Duodenal mucosa (tissue), 2 donors: ENCODE data around the gene C21orf58.

ENCODE experiments used
- H3K27ac ChIP-seq: one replicate; pipeline ENCODE4 v1.7.0; 2013; ENCODE audit warnings: low read depth, low read length
- H3K27me3 ChIP-seq, 2 donors: one replicate each; pipeline ENCODE4 v1.7.0; 2013; ENCODE audit warnings: low read length in 2 of 2, control low read depth in 1 of 2; ENCODE audit not compliant: insufficient read depth in 2 of 2, control insufficient read depth in 1 of 2
- H3K36me3 ChIP-seq, 2 donors: one replicate each; pipeline ENCODE4 v1.7.0; 2013; ENCODE audit warnings: low read length in 2 of 2, control low read depth in 1 of 2; ENCODE audit not compliant: insufficient read depth in 2 of 2, control insufficient read depth in 1 of 2
- H3K4me1 ChIP-seq, 2 donors: one replicate each; pipeline ENCODE4 v1.7.0; 2013; ENCODE audit warnings: low read length in 2 of 2, control low read depth in 1 of 2; ENCODE audit not compliant: insufficient read depth in 2 of 2, control insufficient read depth in 1 of 2
- H3K4me3 ChIP-seq, 2 donors: one replicate each; pipeline ENCODE4 v1.7.0; 2013; ENCODE audit warnings: low read length in 2 of 2, low read depth in 1 of 2
- H3K9ac ChIP-seq, 2 donors: one replicate each; pipeline ENCODE4 v1.7.0; 2013; ENCODE audit warnings: low read length in 2 of 2, low read depth in 1 of 2
- H3K9me3 ChIP-seq, 2 donors: one replicate each; pipeline ENCODE4 v1.7.0; 2013; ENCODE audit warnings: low read length in 2 of 2, control low read depth in 1 of 2; ENCODE audit not compliant: control insufficient read depth in 1 of 2

C21orf58 gene

GRCh38 chr21:46297338-46298271 is 26.1 kb downstream of the C21orf58 start:
- Histone ChIP-seq H3K4me1 (peaks cover 0 to 4% of the 10 kb centered on the region in 2 donors), H3K36me3 (peaks cover 0 to 11% of the 10 kb centered on the region in 2 donors), H3K27ac (no peak overlapping the region)

GRCh38 chr21:46295996-46296752 is 27.5 kb downstream of the C21orf58 start:
- H3K36me3 ChIP-seq, result peaks cover 0 to 16% of the 10 kb centered on the region in 2 donors
- H3K4me3 ChIP-seq, result peak overlapping the region in 1 of 2 donors; percentile 29
- H3K4me1 ChIP-seq, result peaks cover 0 to 4% of the 10 kb centered on the region in 2 donors
- no peaks in the 10 kb centered on the region for H3K27me3 ChIP-seq
- H3K27ac ChIP-seq, result peak overlapping the region; percentile 32
- H3K9me3 ChIP-seq, result no peaks in the 10 kb centered on the region
- H3K9ac ChIP-seq, result no peak overlapping the region

More at GRCh38 chr21:46297338-46298271, 26.1 kb downstream of the C21orf58 start:
- Histone ChIP-seq H3K9me3 (no peaks in the 10 kb centered on the region), H3K4me3 (peak overlapping the region; percentile 54 to 62), H3K9ac (peak overlapping the region in 1 of 2 donors; percentile 42), H3K27me3 (no peaks in the 10 kb centered on the region)

GRCh38 chr21:46295177-46295770 is 28.4 kb downstream of the C21orf58 start:
- Histone ChIP-seq H3K9me3 (no peaks in the 10 kb centered on the region), H3K4me1 (peaks cover 0 to 4% of the 10 kb centered on the region in 2 donors), H3K36me3 (peaks cover 0 to 14% of the 10 kb centered on the region in 2 donors), H3K27ac (no peak overlapping the region), H3K27me3 (no peaks in the 10 kb centered on the region), H3K9ac (no peak overlapping the region), H3K4me3 (no peak overlapping the region)

GRCh38 chr21:46294647-46295176 is 29.0 kb downstream of the C21orf58 start:
- H3K27me3 ChIP-seq, result no peaks in the 10 kb centered on the region
- no peaks in the 10 kb centered on the region for H3K9me3 ChIP-seq
- H3K4me1 ChIP-seq, result peaks cover 0 to 4% of the 10 kb centered on the region in 2 donors
- H3K36me3 ChIP-seq, result peaks cover 0 to 14% of the 10 kb centered on the region in 2 donors
- no peak overlapping the region for H3K4me3 ChIP-seq
- H3K27ac ChIP-seq, result no peak overlapping the region
- no peak overlapping the region for H3K9ac ChIP-seq

- H3K27me3 ChIP-seq, result no peaks in the 10 kb centered on the region
- peaks cover 0 to 11% of the 10 kb centered on the region in 2 donors for H3K36me3 ChIP-seq
- H3K4me1 ChIP-seq, result peaks cover 0 to 7% of the 10 kb centered on the region in 2 donors
- H3K4me3 ChIP-seq, result no peak overlapping the region
- H3K9me3 ChIP-seq, result no peaks in the 10 kb centered on the region
- no peak overlapping the region for H3K27ac ChIP-seq
- no peak overlapping the region for H3K9ac ChIP-seq
These were observed 32.1 kb downstream of the C21orf58 start for GRCh38 chr21:46291561-46291960.

- H3K9ac ChIP-seq, result no peak overlapping the region
- H3K4me3 ChIP-seq, result no peak overlapping the region
- no peak overlapping the region for H3K27ac ChIP-seq
- no peaks in the 10 kb centered on the region for H3K27me3 ChIP-seq
- peaks cover 0 to 11% of the 10 kb centered on the region in 2 donors for H3K36me3 ChIP-seq
- H3K4me1 ChIP-seq, result peaks cover 8 to 16% of the 10 kb centered on the region in 2 donors
- no peaks in the 10 kb centered on the region for H3K9me3 ChIP-seq
These were observed 34.0 kb downstream of the C21orf58 start for GRCh38 chr21:46289655-46290179.

- Histone ChIP-seq H3K4me3 (no peak overlapping the region), H3K9ac (no peak overlapping the region), H3K9me3 (no peaks in the 10 kb centered on the region), H3K36me3 (peaks cover 0 to 19% of the 10 kb centered on the region in 2 donors), H3K27me3 (no peaks in the 10 kb centered on the region), H3K27ac (no peak overlapping the region), H3K4me1 (peaks cover 23 to 33% of the 10 kb centered on the region in 2 donors)
These were observed 36.1 kb downstream of the C21orf58 start for GRCh38 chr21:46287541-46287940.

- Histone ChIP-seq H3K4me1 (peaks cover 23 to 39% of the 10 kb centered on the region in 2 donors), H3K36me3 (peaks cover 0 to 17% of the 10 kb centered on the region in 2 donors), H3K27me3 (no peaks in the 10 kb centered on the region), H3K4me3 (peak overlapping the region; percentile 84 to 87), H3K27ac (no peak overlapping the region), H3K9me3 (no peaks in the 10 kb centered on the region), H3K9ac (peak overlapping the region; percentile 70 to 75)
These were observed 37.0 kb downstream of the C21orf58 start for GRCh38 chr21:46286648-46287002.

- peak within 1 kb of the TSS; percentile 84 to 87 for H3K4me3 ChIP-seq
- peak within 1 kb of the TSS; percentile 75 to 88 for H3K9ac ChIP-seq
- H3K4me1 ChIP-seq, result peaks cover 23 to 41% of the 10 kb centered on the region in 2 donors
- no peaks in the 10 kb centered on the region for H3K9me3 ChIP-seq
- H3K36me3 ChIP-seq, result peaks cover 3 to 12% of the 10 kb centered on the region in 2 donors
- H3K27me3 ChIP-seq, result no peaks in the 10 kb centered on the region
- H3K27ac ChIP-seq, result peak within 1 kb of the TSS; percentile 94
These were observed 37.7 kb downstream of the C21orf58 start, which contains the start of gene YBEY for GRCh38 chr21:46285761-46286647. Gene YBEY, plus strand, starts transcription at chr21:46286342. Its CDS starts 572 bp downstream, at chr21:46286914.
